K562 (cell line): ENCODE data around the gene SLC43A1. TPM values are rescaled to one million over a fixed set of nuclear protein-coding genes. Genes with fewer than 3 reads are reported as not detected.
A peak's percentile ranks its signal among the peaks of the same experiment; 100 is the strongest.

Experiments
- ATAC-seq: fragments of 200-7000 bp; cut with Tn5 transposase; 3 replicates; pipeline ENCODE4 v1.9.1; 2020; ENCODE audit warnings: moderate library complexity
- BruUV-seq: library from RNA; stranded (reverse); fragments of 400-500 nt; replicated peaks from 2 replicates; lab custom pipeline; 2021; lab: Mats Ljungman, UMichigan
- CTCF ChIA-PET: fragments of 300-600 bp; formaldehyde crosslinking; extraction: SDS; loops from one replicate; lab custom pipeline; 2021; ENCODE audit warnings: low intra/inter-chr PET ratio; lab: Yijun Ruan, JAX
- POLR2A ChIA-PET: fragments of 300-600, 350-650 bp; sonication (Branson Sonifier 250); formaldehyde crosslinking; extraction: SDS; loops from one replicate; lab custom pipeline; 2021; ENCODE audit warnings: antibody characterized with exemption, inconsistent platforms; lab: Yijun Ruan, JAX
- DNase-seq, 4 experiments: peaks; one replicate each; pipeline versions ENCODE4 v3.0.0 to v3.0.0-alpha.2; 2011 to 2018; ENCODE audit warnings: low spot score in 3 of 4, mixed read lengths in 3 of 4; ENCODE audit errors: extremely low read depth in 1 of 4
- FAIRE-seq: peaks from 2 replicates; lab custom pipeline; 2011; peaks lifted over from hg19 to GRCh38; lab: Jason Lieb, UNC
- H2AFZ ChIP-seq: 2 replicates; pipeline ENCODE4 v1.6.0; 2011; ENCODE audit warnings: low read depth, low read length, control low read depth, inconsistent platforms
- H3K27ac ChIP-seq: fragments of 200-600 bp; 3 replicates; pipeline ENCODE4 v1.8.0; 2011; ENCODE audit warnings: low read depth, mild to moderate bottlenecking, control low read depth, inconsistent platforms, low read length, moderate library complexity, mixed read lengths; ENCODE audit errors: extremely low read depth
- H3K27me3 ChIP-seq, 2 experiments: fragments of 300-600 bp in 1 of 2; 2 replicates in 1 of 2; 3 replicates in 1 of 2; pipeline versions ENCODE4 v1.6.0 to v1.8.0; 2011; ENCODE audit warnings: inconsistent platforms in 2 of 2, low read length in 2 of 2, mild to moderate bottlenecking in 1 of 2, mixed read lengths in 1 of 2, moderate library complexity in 1 of 2; ENCODE audit not compliant: control insufficient read depth in 2 of 2, insufficient read depth in 2 of 2
- H3K36me3 ChIP-seq: fragments of 300-600 bp; 3 replicates; pipeline ENCODE4 v1.8.0; 2011; ENCODE audit warnings: mild to moderate bottlenecking, low read length, inconsistent platforms; ENCODE audit not compliant: control insufficient read depth, insufficient read depth
- H3K4me1 ChIP-seq, 2 experiments: fragments of 200-600 bp in 1 of 2; replicated peaks in 1 of 2; 2 replicates in 1 of 2; 3 replicates in 1 of 2; pipeline versions ENCODE4 v1.5.1 to v1.8.0; 2011; ENCODE audit warnings: inconsistent platforms in 2 of 2, low read length in 2 of 2, mild to moderate bottlenecking in 1 of 2, mixed read lengths in 1 of 2, moderate library complexity in 1 of 2; ENCODE audit not compliant: control insufficient read depth in 2 of 2, insufficient read depth in 2 of 2
- H3K4me2 ChIP-seq: 2 replicates; pipeline ENCODE4 v1.6.1; 2011; ENCODE audit warnings: low read length, control low read depth, inconsistent platforms, mixed read lengths; ENCODE audit not compliant: insufficient read depth
- H3K4me3 ChIP-seq: fragments of 200-600 bp; sonication (generic), shearing (Covaris generic); 2 replicates; pipeline ENCODE4 v1.5.1; 2016; ENCODE audit warnings: control low read depth, inconsistent platforms
- H3K79me2 ChIP-seq: fragments of 200-600 bp; 3 replicates; pipeline ENCODE4 v1.8.0; 2011; ENCODE audit warnings: low read length, inconsistent platforms; ENCODE audit not compliant: control insufficient read depth, insufficient read depth
- H3K9ac ChIP-seq, 2 experiments: 2 replicates each; pipeline versions ENCODE4 v1.6.0 to v1.6.1; 2011; ENCODE audit warnings: low read depth in 2 of 2, low read length in 2 of 2, control low read depth in 1 of 2, inconsistent platforms in 1 of 2, mild to moderate bottlenecking in 1 of 2, mixed read lengths in 1 of 2; ENCODE audit not compliant: insufficient read depth in 1 of 2
- H3K9me1 ChIP-seq: one replicate; pipeline ENCODE4 v1.6.0; 2011; ENCODE audit warnings: inconsistent platforms, mild to moderate bottlenecking, low read length, moderate library complexity; ENCODE audit not compliant: control insufficient read depth, insufficient read depth
- H3K9me3 ChIP-seq: replicated peaks from 2 replicates; pipeline ENCODE4 v1.5.1; 2011; ENCODE audit warnings: low read depth, low read length, inconsistent platforms; ENCODE audit not compliant: control insufficient read depth, insufficient read depth
- H4K20me1 ChIP-seq: replicated peaks from 2 replicates; pipeline ENCODE4 v1.6.1; 2011; ENCODE audit warnings: low read length, inconsistent platforms, mixed read lengths; ENCODE audit not compliant: control insufficient read depth, insufficient read depth
- CHD4 ChIP-seq: fragments of 200-600 bp; sonication (generic); IDR thresholded peaks from 3 replicates; pipeline ENCODE4 v1.6.1; 2012; ENCODE audit warnings: low read depth, mild to moderate bottlenecking, mixed read lengths, low read length, inconsistent platforms; ENCODE audit not compliant: insufficient read depth, insufficient replicate concordance, poor library complexity, severe bottlenecking
- CREM ChIP-seq: IDR thresholded peaks from 2 replicates; pipeline ENCODE4 v1.6.1; 2014; ENCODE audit warnings: antibody characterized with exemption, low read depth
- EGR1 ChIP-seq: fragments of 450-650 bp; conservative IDR thresholded peaks from 2 replicates; pipeline ENCODE4 v1.6.1; 2017; ENCODE audit warnings: mild to moderate bottlenecking
- ELF4 ChIP-seq: fragments of 450-650 bp; formaldehyde crosslinking; IDR thresholded peaks from 2 replicates; pipeline ENCODE4 v1.4.0; 2022; ENCODE audit warnings: missing genetic modification characterization
- KDM5B ChIP-seq: fragments of 200-600 bp; sonication (generic); IDR thresholded peaks from 2 replicates; pipeline ENCODE4 v1.6.1; 2012; ENCODE audit warnings: low read depth, mild to moderate bottlenecking, moderate library complexity, low read length, control low read depth, inconsistent platforms; ENCODE audit not compliant: insufficient replicate concordance
- NFE2L1 ChIP-seq: fragments of 450-650 bp; IDR thresholded peaks from 2 replicates; pipeline ENCODE4 v1.6.1; 2016; ENCODE audit warnings: missing genetic modification characterization, low read depth, mild to moderate bottlenecking, missing compliant biosample characterization, moderate library complexity, borderline replicate concordance
- POLR2A ChIP-seq: fragments of 450-650 bp; conservative IDR thresholded peaks from 2 replicates; pipeline ENCODE4 v1.6.1; 2016
- THRB ChIP-seq: fragments of 450-650 bp; formaldehyde crosslinking; conservative IDR thresholded peaks from 2 replicates; pipeline ENCODE4 v1.4.0; 2022; ENCODE audit warnings: mild to moderate bottlenecking, missing genetic modification characterization
- TSHZ1 ChIP-seq: fragments of 250-450 bp; sonication (Bioruptor Pico); IDR thresholded peaks from 2 replicates; pipeline ENCODE4 v1.4.0; 2020; ENCODE audit warnings: mild to moderate bottlenecking, moderate library complexity
- ZNF165 ChIP-seq: fragments of 250-450 bp; sonication (Bioruptor Pico); IDR thresholded peaks from 2 replicates; pipeline ENCODE4 v1.4.0; 2020; ENCODE audit warnings: borderline replicate concordance
- ZNF24 ChIP-seq: fragments of 450-650 bp; IDR thresholded peaks from 2 replicates; pipeline ENCODE4 v1.6.1; 2016
- WGBS: fragments of 100-300 bp; shearing (Covaris generic); methylation state at CpG from one replicate; pipeline ENCODE4 v1.1.6; 2016; ENCODE audit warnings: low coverage, mixed read lengths; ENCODE audit not compliant: insufficient coverage; ENCODE audit errors: missing lambda C conversion rate; 5-methylcytosine and 5-hydroxymethylcytosine counted together
- in situ Hi-C: fragments of 300-500 bp; cut with MboI; formaldehyde crosslinking; loops from 4 replicates; pipeline ENCODE4 v1.15.0; 2018; ENCODE audit warnings: inconsistent platforms, mixed read lengths
- intact Hi-C: fragments of 100-400 bp; cut with micrococcal nuclease; formaldehyde crosslinking; loops from 2 replicates; pipeline ENCODE4 v1.14.2; 2022
- polyA plus RNA-seq, 8 experiments: library from polyadenylated mRNA; depleted of rRNA in 4 of 8; stranded (reverse) in 5 of 8; unstranded in 3 of 8; fragments of >200 nt; fragmentation: Nextera tagmentation in 2 of 8; fragmentation: Illumina TruSeq in 1 of 8; extraction: Ambion mirVana in 2 of 8; extraction: Trizol in 1 of 8; gene quantifications; 2 replicates each; pipeline versions ENCODE4 v1.2.1 to v1.2.3, GENCODE V29; 2011 to 2014; ENCODE audit warnings: inconsistent platforms in 1 of 8, missing spikeins in 1 of 8
- total RNA-seq, 7 experiments: library from RNA; depleted of rRNA in 6 of 7; stranded (reverse); fragments of >200 nt in 6 of 7; fragmentation: Illumina TruSeq in 2 of 7; extraction: Trizol in 2 of 7; gene quantifications; 2 replicates each; pipeline versions ENCODE4 v1.2.1 to v1.2.3, GENCODE V29; 2011 to 2021; ENCODE audit warnings: low replicate concordance in 1 of 7

The SLC43A1 gene
- total and polyA plus RNA-seq, 9 of the 15 experiments (the other 6 are each of a cell fraction or from before 2014, with no cell fraction given): 2.6 to 41.8 (median 24.6) TPM

GRCh38 chr11:57468276-57468675, 47.2 kb downstream of the SLC43A1 start:
- no peak overlapping the region for H3K4me2 ChIP-seq
- intact Hi-C loops: no loop called here
- H3K27me3 ChIP-seq: no peaks in the 10 kb centered on the region
- peaks cover 3% of the 10 kb centered on the region; the same call in 1 of the 3 replicates for H3K36me3 ChIP-seq
- H3K4me1 ChIP-seq: peaks cover 7 to 19% of the 10 kb centered on the region in 2 experiments; a peak in 3 of 5 replicates
- no peaks in the 10 kb centered on the region; the same call in 1 of the 2 replicates for H4K20me1 ChIP-seq
- ATAC-seq (no peak), FAIRE-seq (no peak), DNase-seq (no peak)
- in situ Hi-C loops: no loop called here
- H3K79me2 ChIP-seq: no peaks in the 10 kb centered on the region
- no TSS peak for BruUV-seq
- H3K9ac ChIP-seq: no peak overlapping the region
- 34% methylated on average over 4 of the region's 4 CpGs for WGBS
- no peak overlapping the region for H2AFZ ChIP-seq
- no peak overlapping the region for H3K4me3 ChIP-seq
- no peaks in the 10 kb centered on the region for H3K9me3 ChIP-seq
- H3K27ac ChIP-seq: no peak overlapping the region
- TF ChIP-seq ZNF165 (CRISPR knock-in tag): no peak
- TF ChIP-seq ZNF24: no peak
- TF ChIP-seq ELF4 (CRISPR knock-in tag): 0 out of 2 replicates have a peak, but pooled peaks have one; percentile 14
- TF ChIP-seq CREM: no peak
- 0 out of 2 replicates have a peak, but pooled peaks have one; percentile 15 for TF ChIP-seq EGR1
- no peak for TF ChIP-seq NFE2L1 (tag)
- TF ChIP-seq THRB (CRISPR knock-in tag): peak; percentile 73; the same call in 1 of the 2 replicates
- TF ChIP-seq POLR2A: peak; percentile 23; the same call in 1 of the 2 replicates
- no peak for TF ChIP-seq KDM5B
- no peak for TF ChIP-seq TSHZ1
- TF ChIP-seq CHD4: no peak
- ChIA-PET POLR2A (no interaction called here), CTCF (no interaction called here)
- H3K9me1 ChIP-seq: no peaks in the 10 kb centered on the region
